Limb (tissue), 2 donors: ENCODE results near the gene VCAN.

Source experiments
- DNase-seq, 2 donors: peaks; one replicate each; pipeline ENCODE4 v3.0.0-alpha.2; 2016; ENCODE audit errors: extremely low spot score in 2 of 2

VCAN gene

DNA sequence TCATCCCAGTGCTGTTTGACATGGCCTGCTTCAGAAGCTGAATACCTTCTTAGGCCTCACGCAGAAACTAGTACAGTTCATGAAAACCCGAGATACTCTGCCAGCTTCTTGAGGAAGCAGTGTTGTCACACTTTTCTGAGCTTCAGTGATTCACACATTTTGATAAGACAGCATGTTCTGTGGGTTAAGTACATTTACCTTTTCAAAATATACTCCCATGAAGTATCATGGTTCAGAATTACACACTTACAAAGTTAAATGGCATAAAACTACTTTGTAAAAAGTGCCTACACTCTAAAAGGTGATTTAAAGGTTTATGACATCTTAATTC lies 56.9 kb downstream of the VCAN start:
- DNase-seq, result no peak

GRCh38 chr5:83530193-83530592 lies 58.6 kb downstream of the VCAN start:
- DNase-seq, result no peak

- no peak for DNase-seq
Measured at GRCh38 chr5:83531661-83532060, 60.1 kb downstream of the VCAN start.

- DNase-seq, result no peak
Measured at GRCh38 chr5:83538786-83539462, 67.4 kb downstream of the VCAN start.

- no peak for DNase-seq
Measured at GRCh38 chr5:83539463-83539790, 67.9 kb downstream of the VCAN start.

GRCh38 chr5:83540105-83540504 lies 68.6 kb downstream of the VCAN start:
- no peak for DNase-seq

GRCh38 chr5:83540783-83541182 lies 69.2 kb downstream of the VCAN start:
- DNase-seq, result no peak

DNA sequence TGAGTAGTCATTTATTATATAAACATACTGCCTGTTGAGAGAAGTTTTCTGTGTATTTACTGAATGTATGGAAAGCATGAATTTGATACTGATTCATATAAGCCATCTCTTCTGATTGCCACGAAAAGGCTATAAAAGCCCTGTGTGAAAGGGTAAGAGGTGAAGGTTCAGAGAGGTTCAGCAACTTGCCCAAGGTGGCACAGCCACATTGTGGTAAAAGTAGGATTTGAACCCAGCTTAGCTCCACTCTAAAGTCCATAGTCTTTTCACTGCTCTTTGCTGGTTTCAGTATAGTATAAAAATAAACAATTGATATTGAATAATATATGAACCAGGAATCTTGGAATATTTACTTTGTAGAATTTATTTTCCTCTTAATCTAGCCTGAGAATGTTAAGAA lies 71.3 kb downstream of the VCAN start:
- DNase-seq, result no peak

DNA sequence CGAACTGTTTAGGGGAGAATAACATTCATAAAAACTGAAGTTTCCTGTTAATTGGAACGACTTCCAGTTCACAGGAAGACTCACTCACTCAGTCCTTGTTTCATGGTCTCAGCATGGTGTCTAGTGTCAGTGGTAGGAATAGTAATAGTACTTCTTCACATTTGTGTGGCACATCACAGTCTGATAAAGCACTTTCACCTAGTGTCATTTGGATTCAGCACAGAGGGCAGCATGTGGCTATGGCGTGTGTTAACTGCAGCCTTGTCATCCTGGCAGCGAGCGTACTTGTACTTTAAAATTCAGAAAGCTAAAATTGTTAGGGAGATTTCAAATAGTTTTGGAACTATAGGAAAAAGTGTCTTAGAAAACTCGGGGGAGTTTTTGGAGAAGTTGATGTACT lies 72.4 kb downstream of the VCAN start:
- no peak for DNase-seq

DNA sequence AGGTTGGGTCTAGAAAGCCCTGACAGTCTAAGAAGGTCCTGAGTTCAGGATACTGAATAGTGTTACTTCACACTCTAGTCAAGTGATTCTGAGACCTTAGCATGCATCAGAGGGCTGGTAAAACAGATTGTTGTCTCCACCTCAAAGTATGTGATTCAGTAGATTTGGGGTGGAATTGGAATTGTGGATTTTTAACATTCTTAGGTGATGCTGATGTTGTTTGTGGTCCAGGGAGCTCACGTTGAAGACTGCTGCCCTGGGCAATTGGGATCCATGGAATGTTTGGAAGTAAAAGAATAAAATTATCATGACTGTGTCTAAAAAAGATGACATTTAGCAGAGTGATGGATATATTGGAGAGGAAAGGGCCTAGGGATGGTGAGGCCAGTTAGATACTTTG lies 75.6 kb downstream of the VCAN start:
- DNase-seq, result no peak

DNA sequence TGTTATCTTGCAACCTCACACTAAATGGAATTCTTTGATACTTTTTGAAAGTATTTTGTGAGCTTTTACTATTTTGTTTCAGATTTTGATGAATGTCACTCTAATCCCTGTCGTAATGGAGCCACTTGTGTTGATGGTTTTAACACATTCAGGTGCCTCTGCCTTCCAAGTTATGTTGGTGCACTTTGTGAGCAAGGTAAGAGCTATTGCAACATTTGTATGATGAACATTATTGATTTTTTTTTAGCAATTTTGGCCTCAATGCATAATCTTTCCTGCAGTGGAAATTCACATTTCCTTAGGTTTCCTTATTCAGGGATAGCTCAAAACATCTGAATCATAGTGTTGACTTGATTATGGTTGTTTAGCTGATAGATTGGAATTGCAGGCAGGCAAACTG lies 76.3 kb downstream of the VCAN start:
- no peak for DNase-seq

DNA sequence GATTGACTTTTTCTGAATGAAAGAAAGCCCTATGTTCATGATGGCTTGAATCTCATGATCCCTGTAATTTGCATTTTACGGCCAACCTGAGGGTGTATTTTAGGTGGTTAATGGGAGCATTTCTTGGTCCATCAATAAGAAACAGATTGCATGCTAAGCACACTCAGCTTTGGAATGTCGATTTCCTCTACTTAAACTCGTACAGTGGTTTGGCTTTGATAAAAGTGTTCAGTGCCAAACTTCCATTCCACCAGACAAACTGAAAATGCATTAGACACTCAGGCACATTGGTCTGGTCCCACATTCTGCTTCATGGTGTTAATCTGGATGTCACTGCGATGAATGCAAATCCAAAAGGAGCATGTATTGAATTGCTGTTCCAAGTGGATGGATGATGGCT lies 77.0 kb downstream of the VCAN start:
- DNase-seq, result peak in 1 of 2 donors; percentile 72

GRCh38 chr5:83549076-83549475 lies 77.5 kb downstream of the VCAN start:
- DNase-seq, result no peak

- DNase-seq, result no peak
Measured at GRCh38 chr5:83549674-83550073, 78.1 kb downstream of the VCAN start.

DNA sequence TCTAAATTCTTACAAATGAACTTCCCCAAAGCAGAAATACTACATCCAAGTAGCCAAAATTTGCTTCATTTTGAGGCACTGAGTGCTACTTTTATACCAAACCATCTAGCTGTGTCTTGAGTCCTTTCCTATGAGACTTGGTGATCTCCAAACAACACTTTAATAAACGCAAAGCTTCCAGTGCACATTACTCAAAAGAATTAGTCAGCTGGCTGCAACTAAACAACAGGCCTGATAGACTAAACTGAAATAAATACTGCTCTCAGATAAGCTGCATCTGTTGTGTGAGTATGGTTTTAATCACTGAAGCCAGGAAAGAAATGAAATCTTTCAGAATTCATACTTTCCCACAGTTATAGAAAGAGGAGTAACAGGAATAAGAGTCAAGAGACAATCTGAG lies 80.3 kb downstream of the VCAN start:
- no peak for DNase-seq

GRCh38 chr5:83552275-83552674 lies 80.7 kb downstream of the VCAN start:
- DNase-seq, result no peak

DNA sequence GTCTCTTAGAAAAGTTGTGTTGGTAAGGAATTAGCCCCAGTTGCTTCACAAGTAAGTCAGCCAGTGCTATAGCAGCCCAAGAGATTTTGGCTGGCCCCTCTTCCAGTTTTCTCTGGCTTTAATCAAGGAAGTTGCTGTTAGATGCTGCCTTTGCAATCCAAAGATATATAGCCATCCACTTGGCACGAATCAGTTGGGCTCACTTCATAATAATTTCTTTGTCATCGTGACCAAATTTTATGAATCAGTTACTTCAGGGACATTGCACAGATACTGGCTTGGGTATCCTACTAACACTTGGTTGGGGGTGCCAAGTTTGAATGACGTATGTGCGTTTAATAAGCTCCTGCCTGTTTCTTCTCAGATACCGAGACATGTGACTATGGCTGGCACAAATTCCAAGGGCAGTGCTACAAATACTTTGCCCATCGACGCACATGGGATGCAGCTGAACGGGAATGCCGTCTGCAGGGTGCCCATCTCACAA lies 81.5 kb downstream of the VCAN start:
- no peak for DNase-seq

GRCh38 chr5:83554133-83554532 lies 82.6 kb downstream of the VCAN start:
- DNase-seq, result no peak

DNA sequence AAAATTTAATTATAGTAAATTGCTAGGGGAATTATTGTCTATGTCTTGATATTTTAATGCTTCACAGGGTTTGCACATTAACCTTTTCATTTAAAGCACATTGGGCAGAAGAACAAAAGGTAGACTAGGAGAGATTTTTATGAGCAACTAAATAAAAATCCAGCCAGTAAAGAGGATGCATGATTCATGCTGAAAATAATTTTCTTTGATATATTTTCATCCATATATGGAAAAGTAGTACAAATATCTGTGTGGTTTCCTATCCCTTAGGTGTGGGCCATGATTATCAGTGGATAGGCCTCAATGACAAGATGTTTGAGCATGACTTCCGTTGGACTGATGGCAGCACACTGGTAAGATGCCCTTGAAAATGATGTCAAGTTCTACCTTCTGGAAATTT lies 83.1 kb downstream of the VCAN start:
- no peak for DNase-seq

GRCh38 chr5:83555263-83555662 lies 83.7 kb downstream of the VCAN start:
- DNase-seq, result no peak

- no peak for DNase-seq
Measured at GRCh38 chr5:83556190-83556589, 84.6 kb downstream of the VCAN start.

- no peak for DNase-seq
Measured at GRCh38 chr5:83559118-83559785, 87.7 kb downstream of the VCAN start.

DNA sequence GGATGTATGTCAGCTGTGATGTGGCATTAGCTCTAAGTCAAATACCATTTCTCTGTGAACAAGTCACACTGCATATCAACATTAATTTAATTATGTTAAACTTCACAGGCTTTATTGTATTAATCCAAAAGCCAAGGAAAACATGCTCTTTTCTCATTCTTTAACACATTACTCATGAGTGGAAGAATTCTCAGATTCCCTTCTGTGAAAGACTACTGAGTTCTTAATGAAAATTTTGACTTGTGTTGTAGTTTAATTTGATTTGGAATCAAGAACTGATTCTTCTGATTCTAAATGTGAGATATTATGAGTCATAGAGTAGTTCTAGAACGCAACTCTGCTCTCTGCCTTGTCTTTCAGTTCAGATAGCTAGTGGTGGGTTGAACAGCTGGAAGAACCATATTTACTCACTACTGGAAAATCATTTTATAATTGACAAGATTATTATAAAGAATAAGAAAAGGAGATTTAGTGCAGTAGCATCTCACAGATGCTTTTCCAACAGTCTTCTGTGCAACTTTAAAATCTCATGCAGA lies 90.6 kb downstream of the VCAN start:
- no peak for DNase-seq
